A673 (cell line): ENCODE measurements around the gene FRMD4B. TPM values are rescaled to one million over a fixed set of nuclear protein-coding genes. Genes with fewer than 3 reads are reported as not detected.

Source experiments
- BruUV-seq: library from RNA; stranded (reverse); fragments of 400-500 nt; replicated peaks from 2 replicates; lab custom pipeline; 2021; lab: Mats Ljungman, UMichigan
- CTCF ChIA-PET: fragments of 300-600 bp; sonication (Branson Sonifier 250); formaldehyde crosslinking; loops from one replicate; lab custom pipeline; 2022; ENCODE audit warnings: antibody characterized with exemption; lab: Charles Lee
- POLR2A ChIA-PET: fragments of 300-600 bp; sonication (Branson Sonifier 250); formaldehyde crosslinking; loops from one replicate; lab custom pipeline; 2022; ENCODE audit warnings: antibody characterized with exemption; ENCODE audit not compliant: low non-redundant PET; lab: Charles Lee
- DNase-seq: peaks from one replicate; pipeline ENCODE4 v3.0.0-alpha.2; 2015; ENCODE audit warnings: low spot score
- H3K27ac ChIP-seq: fragments of 200-600 bp; sonication (generic); 2 replicates; pipeline ENCODE4 v1.5.1; 2016; ENCODE audit warnings: mixed run types, low read depth, mild to moderate bottlenecking, mixed read lengths, antibody characterized with exemption, low read length; ENCODE audit not compliant: poor library complexity, severe bottlenecking
- H3K27me3 ChIP-seq: fragments of 200-600 bp; sonication (generic); replicated peaks from 2 replicates; pipeline ENCODE4 v1.6.1; 2017; ENCODE audit warnings: mixed run types, low read depth, mild to moderate bottlenecking, mixed read lengths, antibody characterized with exemption, low read length; ENCODE audit not compliant: insufficient read depth, poor library complexity
- H3K36me3 ChIP-seq: fragments of 200-600 bp; sonication (generic); 2 replicates; pipeline ENCODE4 v1.6.1; 2016; ENCODE audit warnings: mixed run types, mild to moderate bottlenecking, mixed read lengths, antibody characterized with exemption, low read length; ENCODE audit not compliant: insufficient read depth, poor library complexity, severe bottlenecking
- H3K4me1 ChIP-seq: fragments of 200-600 bp; sonication (generic); 2 replicates; pipeline ENCODE4 v1.6.1; 2017; ENCODE audit warnings: mixed run types, mild to moderate bottlenecking, mixed read lengths, antibody characterized with exemption, low read length; ENCODE audit not compliant: insufficient read depth, poor library complexity, severe bottlenecking
- H3K4me3 ChIP-seq: fragments of 200-600 bp; sonication (generic); 2 replicates; pipeline ENCODE4 v1.5.1; 2016; ENCODE audit warnings: low read depth, mixed run types, mild to moderate bottlenecking, mixed read lengths, low read length; ENCODE audit not compliant: poor library complexity, severe bottlenecking
- H3K9me3 ChIP-seq: fragments of 200-600 bp; sonication (generic); 2 replicates; pipeline ENCODE4 v1.6.1; 2016; ENCODE audit warnings: mixed run types, low read depth, mild to moderate bottlenecking, mixed read lengths, antibody characterized with exemption, low read length; ENCODE audit not compliant: poor library complexity, severe bottlenecking
- CTCF ChIP-seq: fragments of 300-800, 200-600 bp; sonication (generic); conservative IDR thresholded peaks from 2 replicates; pipeline ENCODE4 v1.5.1; 2017; ENCODE audit warnings: low read depth, mild to moderate bottlenecking, antibody characterized with exemption, low read length, moderate library complexity, mixed read lengths
- EZH2 ChIP-seq: fragments of 200-600 bp; sonication (generic); IDR thresholded peaks from 2 replicates; pipeline ENCODE4 v1.6.1; 2017; ENCODE audit warnings: borderline replicate concordance, low read depth, mild to moderate bottlenecking, mixed read lengths, antibody characterized with exemption, low read length; ENCODE audit not compliant: poor library complexity, severe bottlenecking
- intact Hi-C: fragments of 100-400 bp; cut with micrococcal nuclease; formaldehyde crosslinking; loops from one replicate; pipeline ENCODE4 v1.10.0; 2022; ENCODE audit not compliant: unreplicated experiment
- total RNA-seq: library from RNA; stranded (reverse); gene quantifications from 2 replicates; pipeline ENCODE4 v1.2.3, GENCODE V29; 2021

The FRMD4B gene
- total RNA-seq, 1 experiment from 2014 or later: 0.21 TPM

- Histone ChIP-seq H3K4me1 (no peaks in the 10 kb centered on the region), H3K27ac (no peak overlapping the region), H3K4me3 (no peak overlapping the region), H3K27me3 (peaks cover 35% of the 10 kb centered on the region), H3K9me3 (no peaks in the 10 kb centered on the region), H3K36me3 (no peaks in the 10 kb centered on the region)
- no peak for TF ChIP-seq CTCF
- no peak for TF ChIP-seq EZH2
- DNase-seq: no peak
- intact Hi-C loops: no loop called here
- POLR2A ChIA-PET: no interaction called here
- BruUV-seq: no TSS peak
- CTCF ChIA-PET: no interaction called here
Measured at GRCh38 chr3:69384326-69384725, 1.6 kb downstream of the FRMD4B start.

GRCh38 chr3:69379661-69380060 is 6.2 kb downstream of the FRMD4B start:
- Histone ChIP-seq H3K4me3 (no peak overlapping the region), H3K27ac (no peak overlapping the region), H3K4me1 (no peaks in the 10 kb centered on the region), H3K27me3 (peaks cover 8% of the 10 kb centered on the region), H3K9me3 (no peaks in the 10 kb centered on the region), H3K36me3 (no peaks in the 10 kb centered on the region)
- BruUV-seq: no TSS peak
- intact Hi-C loops: no loop called here
- ChIA-PET CTCF (no interaction called here), POLR2A (no interaction called here)
- DNase-seq: no peak
- no peak for TF ChIP-seq EZH2
- no peak for TF ChIP-seq CTCF

GRCh38 chr3:69378112-69378802 is 7.6 kb downstream of the FRMD4B start:
- Histone ChIP-seq H3K4me3 (no peak overlapping the region), H3K27ac (no peak overlapping the region), H3K36me3 (no peaks in the 10 kb centered on the region), H3K27me3 (no peaks in the 10 kb centered on the region), H3K4me1 (no peaks in the 10 kb centered on the region), H3K9me3 (no peaks in the 10 kb centered on the region)
- CTCF ChIA-PET: interaction anchor here (0.6 kb wide), 1 partner anchor 181 kb away, joined by 5 read pairs; no protein-coding TSS in a partner anchor
- no peak for TF ChIP-seq EZH2
- no peak for TF ChIP-seq CTCF
- no TSS peak for BruUV-seq
- POLR2A ChIA-PET: no interaction called here
- DNase-seq: no peak
- intact Hi-C loops: no loop called here
